Upper lobe of left lung (tissue), 4 donors: ENCODE results near the gene PLSCR4.

Experiments
- POLR2AphosphoS5 ChIP-seq, 2 donors: sonication (generic); formaldehyde crosslinking; IDR thresholded peaks; one replicate each; pipeline ENCODE4 v1.5.1; 2017; ENCODE audit warnings: antibody characterized with exemption in 2 of 2
- TF ChIP-seq, protein P1 (sequence below), 6 experiments: fragments of 450-650 bp in 4 of 6; fragments of 200-600 bp in 2 of 6; sonication (generic) in 2 of 6; IDR thresholded peaks; one replicate each; pipeline ENCODE4 v1.5.1; 2016 to 2019; ENCODE audit warnings: antibody characterized with exemption in 6 of 6

DNA sequence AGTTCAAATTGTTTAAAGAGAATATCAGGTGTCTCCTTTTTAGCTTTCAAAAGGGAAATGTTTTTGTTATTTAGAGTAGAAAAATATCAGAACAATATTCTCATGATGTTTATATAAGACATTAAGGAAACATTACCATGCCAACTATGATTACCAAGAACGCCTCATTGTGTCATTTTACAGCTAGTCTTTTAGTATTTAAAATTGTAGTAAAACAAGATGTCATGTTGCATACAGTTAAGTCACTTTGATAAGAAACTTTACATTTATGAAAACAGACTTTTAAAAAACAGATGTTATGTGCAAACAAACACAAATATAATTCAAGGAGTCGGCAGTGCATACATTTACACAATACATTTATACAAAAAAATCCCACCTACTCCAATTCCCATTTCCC lies 4.4 kb downstream of the PLSCR4 start:
- no peak for TF ChIP-seq POLR2AphosphoS5 (IDR thresholded peaks at IDR 0.05)
- TF ChIP-seq, protein P1, sequence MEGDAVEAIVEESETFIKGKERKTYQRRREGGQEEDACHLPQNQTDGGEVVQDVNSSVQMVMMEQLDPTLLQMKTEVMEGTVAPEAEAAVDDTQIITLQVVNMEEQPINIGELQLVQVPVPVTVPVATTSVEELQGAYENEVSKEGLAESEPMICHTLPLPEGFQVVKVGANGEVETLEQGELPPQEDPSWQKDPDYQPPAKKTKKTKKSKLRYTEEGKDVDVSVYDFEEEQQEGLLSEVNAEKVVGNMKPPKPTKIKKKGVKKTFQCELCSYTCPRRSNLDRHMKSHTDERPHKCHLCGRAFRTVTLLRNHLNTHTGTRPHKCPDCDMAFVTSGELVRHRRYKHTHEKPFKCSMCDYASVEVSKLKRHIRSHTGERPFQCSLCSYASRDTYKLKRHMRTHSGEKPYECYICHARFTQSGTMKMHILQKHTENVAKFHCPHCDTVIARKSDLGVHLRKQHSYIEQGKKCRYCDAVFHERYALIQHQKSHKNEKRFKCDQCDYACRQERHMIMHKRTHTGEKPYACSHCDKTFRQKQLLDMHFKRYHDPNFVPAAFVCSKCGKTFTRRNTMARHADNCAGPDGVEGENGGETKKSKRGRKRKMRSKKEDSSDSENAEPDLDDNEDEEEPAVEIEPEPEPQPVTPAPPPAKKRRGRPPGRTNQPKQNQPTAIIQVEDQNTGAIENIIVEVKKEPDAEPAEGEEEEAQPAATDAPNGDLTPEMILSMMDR (IDR thresholded peaks at IDR 0.05), result no peak
